Pericardium fibroblast (primary cell): Measurements from ENCODE around the gene HBG1. TPM values are rescaled to one million over a fixed set of nuclear protein-coding genes. Genes with fewer than 3 reads are reported as not detected.

ENCODE experiments used
- total RNA-seq: library from RNA; depleted of rRNA; stranded (reverse); fragments of >200 nt; gene quantifications from 2 replicates; pipeline ENCODE4 v1.2.3, GENCODE V29; 2015

HBG1 gene
- total RNA-seq = not detected in 2 replicates

DNA sequence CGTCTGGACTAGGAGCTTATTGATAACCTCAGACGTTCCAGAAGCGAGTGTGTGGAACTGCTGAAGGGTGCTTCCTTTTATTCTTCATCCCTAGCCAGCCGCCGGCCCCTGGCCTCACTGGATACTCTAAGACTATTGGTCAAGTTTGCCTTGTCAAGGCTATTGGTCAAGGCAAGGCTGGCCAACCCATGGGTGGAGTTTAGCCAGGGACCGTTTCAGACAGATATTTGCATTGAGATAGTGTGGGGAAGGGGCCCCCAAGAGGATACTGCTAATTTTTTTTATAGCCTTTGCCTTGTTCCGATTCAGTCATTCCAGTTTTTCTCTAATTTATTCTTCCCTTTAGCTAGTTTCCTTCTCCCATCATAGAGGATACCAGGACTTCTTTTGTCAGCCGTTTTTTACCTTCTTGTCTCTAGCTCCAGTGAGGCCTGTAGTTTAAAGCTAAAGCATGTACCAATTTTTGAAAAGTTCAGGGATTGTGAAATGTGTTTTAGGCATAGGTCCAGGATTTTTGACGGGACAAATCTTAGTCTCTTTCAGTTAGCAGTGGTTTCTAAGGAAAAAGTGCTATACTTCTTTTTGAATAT, at the start of gene HBG1:
Gene HBG1, minus strand, starts transcription at position 51 of the 590 bp plus-strand sequence. CDS start 53 bp downstream, outside the sequence.

GRCh38 chr11:5269715-5270147, 20.1 kb upstream of the HBG1 start, which contains the start of gene HBE1:
Gene HBE1, minus strand, starts transcription at chr11:5269945. Its CDS starts 55 bp downstream, at chr11:5269890.

DNA sequence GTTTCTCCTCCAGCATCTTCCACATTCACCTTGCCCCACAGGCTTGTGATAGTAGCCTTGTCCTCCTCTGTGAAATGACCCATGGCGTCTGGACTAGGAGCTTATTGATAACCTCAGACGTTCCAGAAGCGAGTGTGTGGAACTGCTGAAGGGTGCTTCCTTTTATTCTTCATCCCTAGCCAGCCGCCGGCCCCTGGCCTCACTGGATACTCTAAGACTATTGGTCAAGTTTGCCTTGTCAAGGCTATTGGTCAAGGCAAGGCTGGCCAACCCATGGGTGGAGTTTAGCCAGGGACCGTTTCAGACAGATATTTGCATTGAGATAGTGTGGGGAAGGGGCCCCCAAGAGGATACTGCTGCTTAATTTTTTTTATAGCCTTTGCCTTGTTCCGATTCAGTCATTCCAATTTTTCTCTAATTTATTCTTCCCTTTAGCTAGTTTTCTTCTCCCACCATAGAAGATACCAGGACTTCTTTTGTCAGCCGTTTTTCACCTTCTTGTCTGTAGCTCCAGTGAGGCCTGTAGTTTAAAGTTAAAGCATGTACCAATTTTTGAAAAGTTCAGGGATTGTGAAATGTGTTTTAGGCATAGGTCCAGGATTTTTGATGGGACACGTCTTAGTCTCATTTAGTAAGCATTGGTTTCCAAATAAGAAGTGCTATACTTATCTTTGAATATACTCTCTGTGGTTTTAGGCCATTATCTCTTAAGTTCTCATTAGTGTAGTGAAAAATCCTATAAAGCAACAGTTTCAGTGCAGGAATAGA, 5.2 kb upstream of the HBG1 start, which contains the start of gene HBG2:
Gene HBG2, minus strand, starts transcription at position 136 of the 768 bp plus-strand sequence. Its CDS starts 53 bp downstream, at position 83.

GRCh38 chr11:5234381-5234834, 15.2 kb downstream of the HBG1 start, which contains the start of gene HBD:
Gene HBD, minus strand, starts transcription at chr11:5234483. Its CDS starts 50 bp downstream, at chr11:5234433.

GRCh38 chr11:5226732-5227310, 22.8 kb downstream of the HBG1 start, which contains the start of gene HBB:
Gene HBB, minus strand, starts transcription at chr11:5227071. Its CDS starts 50 bp downstream, at chr11:5227021.

GRCh38 chr11:5200582-5200981, 49.1 kb downstream of the HBG1 start, which contains the start of gene OR51V1:
Gene OR51V1, minus strand, starts transcription at chr11:5200682. Its CDS starts 0 bp downstream, at chr11:5200682.

Other genes starting within 250 kb of the HBG1 start
- not detected in 2 replicates for gene OR52J3, start 203.3 kb downstream of the HBG1 start, total RNA-seq
- gene OR52E2, start 190.2 kb downstream of the HBG1 start, total RNA-seq = not detected in 2 replicates
- not detected in 2 replicates for gene OR52E1, start 180.3 kb downstream of the HBG1 start, total RNA-seq
- not detected in 2 replicates for gene OR52A5, start 111.5 kb downstream of the HBG1 start, total RNA-seq
- not detected in 2 replicates for gene OR52A1, start 95.1 kb downstream of the HBG1 start, total RNA-seq
- not detected in 2 replicates for gene OR51V1, start 49.2 kb downstream of the HBG1 start, total RNA-seq
- gene HBB, start 22.8 kb downstream of the HBG1 start, total RNA-seq = not detected in 2 replicates
- not detected in 2 replicates for gene HBD, start 15.4 kb downstream of the HBG1 start, total RNA-seq
- gene HBG2, start 4.9 kb upstream of the HBG1 start, total RNA-seq = not detected in 2 replicates
- gene HBE1, start 20.1 kb upstream of the HBG1 start, total RNA-seq = not detected in 2 replicates
- gene OR51B4, start 52.1 kb upstream of the HBG1 start, total RNA-seq = not detected in 2 replicates
- not detected in 2 replicates for gene OR51B2, start 74.4 kb upstream of the HBG1 start, total RNA-seq
- not detected in 2 replicates for gene OR51B5, start 93.7 kb upstream of the HBG1 start, total RNA-seq
- gene OR51B6, start 101.7 kb upstream of the HBG1 start, total RNA-seq = not detected in 2 replicates
- gene OR51M1, start 134.0 kb upstream of the HBG1 start, total RNA-seq = not detected in 2 replicates
- not detected in 2 replicates for gene OR51Q1, start 172.3 kb upstream of the HBG1 start, total RNA-seq
- gene OR51I1, start 191.7 kb upstream of the HBG1 start, total RNA-seq = not detected in 2 replicates
- not detected in 2 replicates for gene OR51I2, start 199.5 kb upstream of the HBG1 start, total RNA-seq
- not detected in 2 replicates for gene OR52D1, start 238.8 kb upstream of the HBG1 start, total RNA-seq